ENCODE results near the gene CCDC87.

DNA sequence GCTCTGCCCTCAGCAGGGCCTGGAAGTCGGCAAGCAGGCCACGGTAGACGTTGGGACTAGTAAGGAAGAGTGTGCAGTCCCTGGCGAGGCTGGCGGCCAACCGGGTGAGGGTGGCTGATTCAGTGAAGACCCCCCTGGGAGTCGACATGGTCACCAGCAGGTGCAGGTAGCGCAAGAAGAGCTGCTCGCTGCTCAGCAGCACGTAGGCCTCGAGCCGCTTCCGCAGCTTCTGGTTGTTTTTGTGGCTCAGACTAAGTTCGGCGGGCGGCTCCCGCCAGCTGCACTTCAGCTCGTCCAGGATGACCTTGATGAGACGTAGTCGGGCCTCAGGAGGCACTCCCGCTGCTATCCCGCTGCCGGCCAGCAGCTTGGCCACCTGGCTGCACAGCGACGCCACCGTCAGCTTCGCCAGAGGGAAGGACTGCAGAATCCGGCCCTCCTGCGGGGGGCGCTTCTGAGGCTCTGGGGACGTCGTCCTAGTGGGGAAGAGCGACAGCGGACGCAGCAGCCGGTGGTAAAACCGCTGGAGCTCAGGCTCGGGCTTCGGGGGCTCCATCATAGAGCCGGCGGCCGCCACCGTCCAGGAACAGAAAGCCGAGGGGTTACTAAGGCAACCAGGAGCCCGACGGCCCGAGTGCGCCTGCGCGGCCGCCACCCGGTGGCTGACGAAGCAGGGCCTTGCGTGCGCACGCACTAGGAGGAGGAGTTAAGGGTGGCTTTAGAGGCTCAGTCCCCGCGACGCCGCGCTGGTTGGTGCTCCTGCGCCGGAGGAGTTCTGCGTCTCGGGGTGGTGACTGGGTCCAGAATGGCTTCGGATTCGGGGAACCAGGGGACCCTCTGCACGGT lies at the start of gene CCDC87, which contains the start of gene CCS:
- TF ChIP-seq, protein P1, sequence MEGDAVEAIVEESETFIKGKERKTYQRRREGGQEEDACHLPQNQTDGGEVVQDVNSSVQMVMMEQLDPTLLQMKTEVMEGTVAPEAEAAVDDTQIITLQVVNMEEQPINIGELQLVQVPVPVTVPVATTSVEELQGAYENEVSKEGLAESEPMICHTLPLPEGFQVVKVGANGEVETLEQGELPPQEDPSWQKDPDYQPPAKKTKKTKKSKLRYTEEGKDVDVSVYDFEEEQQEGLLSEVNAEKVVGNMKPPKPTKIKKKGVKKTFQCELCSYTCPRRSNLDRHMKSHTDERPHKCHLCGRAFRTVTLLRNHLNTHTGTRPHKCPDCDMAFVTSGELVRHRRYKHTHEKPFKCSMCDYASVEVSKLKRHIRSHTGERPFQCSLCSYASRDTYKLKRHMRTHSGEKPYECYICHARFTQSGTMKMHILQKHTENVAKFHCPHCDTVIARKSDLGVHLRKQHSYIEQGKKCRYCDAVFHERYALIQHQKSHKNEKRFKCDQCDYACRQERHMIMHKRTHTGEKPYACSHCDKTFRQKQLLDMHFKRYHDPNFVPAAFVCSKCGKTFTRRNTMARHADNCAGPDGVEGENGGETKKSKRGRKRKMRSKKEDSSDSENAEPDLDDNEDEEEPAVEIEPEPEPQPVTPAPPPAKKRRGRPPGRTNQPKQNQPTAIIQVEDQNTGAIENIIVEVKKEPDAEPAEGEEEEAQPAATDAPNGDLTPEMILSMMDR (IDR thresholded peaks at IDR 0.05; ENCODE audit: poor library complexity), result peak; percentile 68
- no peak for TF ChIP-seq EZH2 (IDR thresholded peaks at IDR 0.05; ENCODE audit: borderline replicate concordance)

Measured in hepatocyte (in vitro differentiated cells).